Measurements from ENCODE around the gene RIMBP2. TPM values are rescaled to one million over a fixed set of nuclear protein-coding genes. Genes with fewer than 3 reads are reported as not detected.

RIMBP2 gene
- total RNA-seq, 1 donor from 2014 or later: not detected

- Histone ChIP-seq H3K9me3 (replicated peaks) (peaks cover 10% of the 10 kb centered on the region), H3K4me3 (no peak overlapping the region), H3K4me1 (no peaks in the 10 kb centered on the region), H3K27ac (replicated peaks) (no peak overlapping the region), H3K27me3 (ENCODE audit: low read depth) (peaks cover 26% of the 10 kb centered on the region), H3K36me3 (no peaks in the 10 kb centered on the region)
- no peak for DNase-seq
- no peak for TF ChIP-seq CTCF (IDR thresholded peaks at IDR 0.05; ENCODE audit: borderline replicate concordance)
- intact Hi-C loops (cut with micrococcal nuclease): no loop called here
Measured at GRCh38 chr12:130674676-130675075, 41.4 kb downstream of the RIMBP2 start.

- peaks cover 11% of the 10 kb centered on the region for H3K9me3 ChIP-seq (replicated peaks)
- DNase-seq: no peak
Measured at GRCh38 chr12:130673036-130673705, 42.9 kb downstream of the RIMBP2 start.

GRCh38 chr12:130672089-130672820 lies 43.8 kb downstream of the RIMBP2 start:
- Histone ChIP-seq H3K27me3 (ENCODE audit: low read depth) (peaks cover 31% of the 10 kb centered on the region), H3K9me3 (replicated peaks) (peaks cover 21% of the 10 kb centered on the region), H3K4me1 (no peaks in the 10 kb centered on the region), H3K4me3 (no peak overlapping the region), H3K36me3 (no peaks in the 10 kb centered on the region), H3K27ac (replicated peaks) (no peak overlapping the region)
- no peak for DNase-seq
- no peak for TF ChIP-seq CTCF (IDR thresholded peaks at IDR 0.05; ENCODE audit: borderline replicate concordance)
- intact Hi-C loops (cut with micrococcal nuclease): no loop called here

More at GRCh38 chr12:130673036-130673705, 42.9 kb downstream of the RIMBP2 start:
- Histone ChIP-seq H3K4me3 (no peak overlapping the region), H3K27ac (replicated peaks) (no peak overlapping the region), H3K36me3 (no peaks in the 10 kb centered on the region), H3K4me1 (no peaks in the 10 kb centered on the region), H3K27me3 (ENCODE audit: low read depth) (peaks cover 31% of the 10 kb centered on the region)
- intact Hi-C loops (cut with micrococcal nuclease): no loop called here
- TF ChIP-seq CTCF (IDR thresholded peaks at IDR 0.05; ENCODE audit: borderline replicate concordance): no peak

GRCh38 chr12:130671556-130671955 lies 44.5 kb downstream of the RIMBP2 start:
- intact Hi-C loops (cut with micrococcal nuclease): no loop called here
- H3K27me3 ChIP-seq (ENCODE audit: low read depth): peaks cover 24% of the 10 kb centered on the region
- peaks cover 20% of the 10 kb centered on the region for H3K9me3 ChIP-seq (replicated peaks)
- DNase-seq: no peak
- H3K27ac ChIP-seq (replicated peaks): no peak overlapping the region
- TF ChIP-seq CTCF (IDR thresholded peaks at IDR 0.05; ENCODE audit: borderline replicate concordance): no peak
- H3K36me3 ChIP-seq: no peaks in the 10 kb centered on the region
- H3K4me1 ChIP-seq: no peaks in the 10 kb centered on the region
- no peak overlapping the region for H3K4me3 ChIP-seq

GRCh38 chr12:130669797-130670196 lies 46.3 kb downstream of the RIMBP2 start:
- TF ChIP-seq CTCF (IDR thresholded peaks at IDR 0.05; ENCODE audit: borderline replicate concordance): no peak
- H3K27ac ChIP-seq (replicated peaks): no peak overlapping the region
- intact Hi-C loops (cut with micrococcal nuclease): no loop called here
- H3K4me1 ChIP-seq: no peaks in the 10 kb centered on the region
- H3K4me3 ChIP-seq: no peak overlapping the region
- DNase-seq: no peak
- H3K9me3 ChIP-seq (replicated peaks): peaks cover 20% of the 10 kb centered on the region
- no peaks in the 10 kb centered on the region for H3K36me3 ChIP-seq
- H3K27me3 ChIP-seq (ENCODE audit: low read depth): peaks cover 22% of the 10 kb centered on the region

Data from left ventricle myocardium inferior (tissue), 1 donor.